ENCODE data around the gene CTSH. TPM values are rescaled to one million over a fixed set of nuclear protein-coding genes. Genes with fewer than 3 reads are reported as not detected.

Gene CTSH
- total and polyA plus RNA-seq, 7 donors = 16.0 to 52.6 (median 29.7) TPM

- no peak overlapping the region for H3K27ac ChIP-seq
- WGBS, 3 donors = 87 to 94% (median 90%) methylated on average over 4 of the region's 4 CpGs
- no peak overlapping the region for H3K4me3 ChIP-seq
- intact Hi-C loops (cut with DNase I) = no loop called here
- ATAC-seq (no peak), DNase-seq (no peak)
- peaks cover 12 to 100% of the 10 kb centered on the region in 2 donors for H3K36me3 ChIP-seq (ENCODE audit: insufficient read depth in 1 of 2, low read depth in 1 of 2)
- H3K27me3 ChIP-seq (ENCODE audit: insufficient read depth in 3 of 3, low read length in 2 of 3) = no peaks in the 10 kb centered on the region
- no peaks in the 10 kb centered on the region for H3K4me1 ChIP-seq
- no peaks in the 10 kb centered on the region for H3K9me3 ChIP-seq
- no peak for TF ChIP-seq CTCF (IDR thresholded peaks at IDR 0.05)
Observed at GRCh38 chr15:78898540-78898939, 46.3 kb downstream of the CTSH start.

GRCh38 chr15:78895471-78895870, 49.4 kb downstream of the CTSH start:
- Histone ChIP-seq H3K4me1 (no peaks in the 10 kb centered on the region), H3K4me3 (no peak overlapping the region), H3K9me3 (no peaks in the 10 kb centered on the region), H3K36me3 (ENCODE audit: insufficient read depth in 1 of 2, low read depth in 1 of 2) (peaks cover 14 to 100% of the 10 kb centered on the region in 2 donors), H3K27me3 (ENCODE audit: insufficient read depth in 3 of 3, low read length in 2 of 3) (no peaks in the 10 kb centered on the region), H3K27ac (no peak overlapping the region)
- DNase-seq (no peak), ATAC-seq (no peak)
- TF ChIP-seq CTCF (IDR thresholded peaks at IDR 0.05) = no peak
- intact Hi-C loops (cut with DNase I) = no loop called here
- 81 to 84% (median 82%) methylated on average over 3 of the region's 3 CpGs for WGBS, 3 donors

GRCh38 chr15:78893538-78893937, 51.3 kb downstream of the CTSH start:
- intact Hi-C loops (cut with DNase I) = no loop called here
- no peak for ATAC-seq
- no peak for DNase-seq
- no peak for TF ChIP-seq CTCF (IDR thresholded peaks at IDR 0.05)
- Histone ChIP-seq H3K4me3 (no peak overlapping the region), H3K4me1 (no peaks in the 10 kb centered on the region), H3K27ac (no peak overlapping the region), H3K27me3 (ENCODE audit: insufficient read depth in 3 of 3, low read length in 2 of 3) (no peaks in the 10 kb centered on the region), H3K9me3 (no peaks in the 10 kb centered on the region), H3K36me3 (ENCODE audit: insufficient read depth in 1 of 2, low read depth in 1 of 2) (peaks cover 8 to 100% of the 10 kb centered on the region in 2 donors)
- WGBS, 3 donors = 79 to 83% (median 81%) methylated on average over 2 of the region's 2 CpGs

- intact Hi-C loops (cut with DNase I) = loop anchor here in 1 of 2 donors (10.0 kb wide), 1 partner anchor 744 kb away; the partner anchor contains the start of gene IDH3A
- no peaks in the 10 kb centered on the region for H3K9me3 ChIP-seq
- no peak overlapping the region for H3K27ac ChIP-seq
- H3K4me3 ChIP-seq = no peak overlapping the region
- ATAC-seq (no peak), DNase-seq (no peak)
- peaks cover 2 to 95% of the 10 kb centered on the region in 2 donors for H3K36me3 ChIP-seq (ENCODE audit: insufficient read depth in 1 of 2, low read depth in 1 of 2)
- peaks cover 3% of the 10 kb centered on the region for H3K4me1 ChIP-seq
- H3K27me3 ChIP-seq (ENCODE audit: insufficient read depth in 3 of 3, low read length in 2 of 3) = no peaks in the 10 kb centered on the region
- no peak for TF ChIP-seq CTCF (IDR thresholded peaks at IDR 0.05)
- 80 to 82% (median 82%) methylated on average over 4 of the region's 4 CpGs for WGBS, 3 donors
Observed at GRCh38 chr15:78889000-78889399, 55.8 kb downstream of the CTSH start.

GRCh38 chr15:78881681-78882080, 63.2 kb downstream of the CTSH start:
- no peak overlapping the region for H3K4me3 ChIP-seq
- DNase-seq (no peak), ATAC-seq (no peak)
- no peaks in the 10 kb centered on the region for H3K9me3 ChIP-seq
- TF ChIP-seq CTCF (IDR thresholded peaks at IDR 0.05) = no peak
- peaks cover 56% of the 10 kb centered on the region for H3K4me1 ChIP-seq
- intact Hi-C loops (cut with DNase I) = loop anchor here in 1 of 2 donors (10.0 kb wide), 1 partner anchor 737 kb away; the partner anchor contains the start of gene IDH3A
- 66 to 87% (median 87%) methylated on average over 1 of the region's 1 CpG for WGBS, 3 donors
- peaks cover 0 to 59% of the 10 kb centered on the region in 2 donors for H3K36me3 ChIP-seq (ENCODE audit: insufficient read depth in 1 of 2, low read depth in 1 of 2)
- no peak overlapping the region for H3K27ac ChIP-seq
- no peaks in the 10 kb centered on the region for H3K27me3 ChIP-seq (ENCODE audit: insufficient read depth in 3 of 3, low read length in 2 of 3)
